ENCODE measurements around the gene GAN. TPM values are rescaled to one million over a fixed set of nuclear protein-coding genes. Genes with fewer than 3 reads are reported as not detected.

Gene GAN
- total RNA-seq, 1 donor from 2014 or later, result 5.6 TPM

- DNase-seq (ENCODE audit: low read depth), result no peak
- TF ChIP-seq, protein P1, sequence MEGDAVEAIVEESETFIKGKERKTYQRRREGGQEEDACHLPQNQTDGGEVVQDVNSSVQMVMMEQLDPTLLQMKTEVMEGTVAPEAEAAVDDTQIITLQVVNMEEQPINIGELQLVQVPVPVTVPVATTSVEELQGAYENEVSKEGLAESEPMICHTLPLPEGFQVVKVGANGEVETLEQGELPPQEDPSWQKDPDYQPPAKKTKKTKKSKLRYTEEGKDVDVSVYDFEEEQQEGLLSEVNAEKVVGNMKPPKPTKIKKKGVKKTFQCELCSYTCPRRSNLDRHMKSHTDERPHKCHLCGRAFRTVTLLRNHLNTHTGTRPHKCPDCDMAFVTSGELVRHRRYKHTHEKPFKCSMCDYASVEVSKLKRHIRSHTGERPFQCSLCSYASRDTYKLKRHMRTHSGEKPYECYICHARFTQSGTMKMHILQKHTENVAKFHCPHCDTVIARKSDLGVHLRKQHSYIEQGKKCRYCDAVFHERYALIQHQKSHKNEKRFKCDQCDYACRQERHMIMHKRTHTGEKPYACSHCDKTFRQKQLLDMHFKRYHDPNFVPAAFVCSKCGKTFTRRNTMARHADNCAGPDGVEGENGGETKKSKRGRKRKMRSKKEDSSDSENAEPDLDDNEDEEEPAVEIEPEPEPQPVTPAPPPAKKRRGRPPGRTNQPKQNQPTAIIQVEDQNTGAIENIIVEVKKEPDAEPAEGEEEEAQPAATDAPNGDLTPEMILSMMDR (conservative IDR thresholded peaks at IDR 0.05; ENCODE audit: low read depth, low read length), result no peak
- H3K4me3 ChIP-seq (ENCODE audit: low read depth, low read length), result no peak overlapping the region
Observed at GRCh38 chr16:81296631-81297030, 18.1 kb upstream of the GAN start.

- TF ChIP-seq, protein P1 (conservative IDR thresholded peaks at IDR 0.05; ENCODE audit: low read depth, low read length), result no peak
- no peak overlapping the region for H3K4me3 ChIP-seq (ENCODE audit: low read depth, low read length)
- DNase-seq (ENCODE audit: low read depth), result no peak
Observed at GRCh38 chr16:81307770-81308169, 7.0 kb upstream of the GAN start.

DNA sequence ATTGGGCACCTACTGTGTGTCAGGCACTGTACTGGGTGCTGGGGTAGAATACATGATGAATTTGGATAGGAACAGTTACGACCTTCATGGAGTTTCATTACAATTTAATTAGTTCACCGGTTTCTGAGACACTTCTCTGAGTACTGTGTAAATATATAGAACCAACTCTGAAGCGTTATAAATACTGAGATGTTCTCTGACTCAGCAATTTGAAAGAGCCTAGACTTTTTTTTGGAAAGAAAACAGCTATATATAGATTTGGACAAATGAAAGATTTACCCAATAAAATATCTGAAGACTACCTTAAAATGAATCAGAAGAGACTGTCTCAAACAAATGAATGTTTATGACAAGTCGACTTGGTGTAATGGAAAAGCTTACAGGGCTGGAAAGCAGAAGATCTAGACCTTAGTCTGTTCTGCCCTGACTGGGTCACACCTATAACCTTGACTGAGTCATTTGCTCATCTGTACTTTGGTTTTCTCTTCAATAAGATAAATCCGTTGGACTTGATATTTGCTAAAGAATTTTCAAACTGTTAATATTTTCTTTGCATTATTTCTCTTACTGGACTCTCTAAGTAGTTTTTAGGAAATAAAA lies 4.6 kb upstream of the GAN start:
- TF ChIP-seq, protein P1 (conservative IDR thresholded peaks at IDR 0.05; ENCODE audit: low read depth, low read length), result no peak
- H3K4me3 ChIP-seq (ENCODE audit: low read depth, low read length), result no peak overlapping the region
- DNase-seq (ENCODE audit: low read depth), result no peak

GRCh38 chr16:81311762-81312161 lies 3.0 kb upstream of the GAN start:
- no peak for DNase-seq (ENCODE audit: low read depth)
- TF ChIP-seq, protein P1 (conservative IDR thresholded peaks at IDR 0.05; ENCODE audit: low read depth, low read length), result no peak
- no peak overlapping the region for H3K4me3 ChIP-seq (ENCODE audit: low read depth, low read length)

DNA sequence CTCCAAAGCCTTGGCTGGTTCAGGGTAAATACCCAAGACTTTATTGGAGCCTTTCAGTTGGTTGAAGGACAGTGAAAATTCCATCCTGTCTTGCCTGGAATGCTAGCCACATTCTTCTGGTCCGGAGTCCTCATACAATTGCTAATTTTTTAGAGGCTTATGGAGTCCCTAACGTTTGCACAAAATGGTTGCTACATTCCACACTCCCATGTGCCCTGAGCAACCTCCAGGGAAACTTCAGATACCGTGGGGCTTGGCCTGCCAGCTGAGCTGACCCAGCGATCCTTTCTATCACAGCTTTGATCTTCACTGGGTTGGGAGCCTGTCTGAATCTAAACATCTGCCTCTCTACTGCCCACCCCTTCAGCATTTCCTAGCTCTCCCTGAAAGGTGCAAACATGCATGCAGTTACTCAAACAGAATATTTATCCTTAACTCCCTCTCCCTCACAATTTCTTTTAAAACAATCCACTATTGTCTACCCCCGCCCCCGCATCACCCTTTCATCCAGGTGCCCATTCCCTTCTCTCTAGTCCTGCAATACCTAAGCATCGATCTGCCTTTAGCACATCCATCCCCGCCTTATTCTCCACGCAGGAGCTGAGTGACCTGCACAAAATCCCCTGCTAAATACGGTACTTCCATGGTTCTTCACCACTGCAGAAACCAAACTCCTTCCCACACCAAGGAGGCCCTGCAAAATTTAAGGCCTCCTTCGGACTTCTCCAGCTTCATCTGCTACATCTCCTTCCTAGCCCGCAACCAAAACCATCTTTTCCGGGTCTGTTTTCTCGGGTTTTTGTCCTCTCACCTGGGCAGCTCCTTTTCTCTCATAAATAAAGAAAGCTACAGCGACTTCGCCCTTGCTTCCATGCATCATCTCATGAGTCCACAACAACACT lies 810 bp upstream of the GAN start:
- DNase-seq (ENCODE audit: low read depth), result no peak
- peak overlapping the region; percentile 99 for H3K4me3 ChIP-seq (ENCODE audit: low read depth, low read length)
- TF ChIP-seq, protein P1 (conservative IDR thresholded peaks at IDR 0.05; ENCODE audit: low read depth, low read length), result no peak

DNA sequence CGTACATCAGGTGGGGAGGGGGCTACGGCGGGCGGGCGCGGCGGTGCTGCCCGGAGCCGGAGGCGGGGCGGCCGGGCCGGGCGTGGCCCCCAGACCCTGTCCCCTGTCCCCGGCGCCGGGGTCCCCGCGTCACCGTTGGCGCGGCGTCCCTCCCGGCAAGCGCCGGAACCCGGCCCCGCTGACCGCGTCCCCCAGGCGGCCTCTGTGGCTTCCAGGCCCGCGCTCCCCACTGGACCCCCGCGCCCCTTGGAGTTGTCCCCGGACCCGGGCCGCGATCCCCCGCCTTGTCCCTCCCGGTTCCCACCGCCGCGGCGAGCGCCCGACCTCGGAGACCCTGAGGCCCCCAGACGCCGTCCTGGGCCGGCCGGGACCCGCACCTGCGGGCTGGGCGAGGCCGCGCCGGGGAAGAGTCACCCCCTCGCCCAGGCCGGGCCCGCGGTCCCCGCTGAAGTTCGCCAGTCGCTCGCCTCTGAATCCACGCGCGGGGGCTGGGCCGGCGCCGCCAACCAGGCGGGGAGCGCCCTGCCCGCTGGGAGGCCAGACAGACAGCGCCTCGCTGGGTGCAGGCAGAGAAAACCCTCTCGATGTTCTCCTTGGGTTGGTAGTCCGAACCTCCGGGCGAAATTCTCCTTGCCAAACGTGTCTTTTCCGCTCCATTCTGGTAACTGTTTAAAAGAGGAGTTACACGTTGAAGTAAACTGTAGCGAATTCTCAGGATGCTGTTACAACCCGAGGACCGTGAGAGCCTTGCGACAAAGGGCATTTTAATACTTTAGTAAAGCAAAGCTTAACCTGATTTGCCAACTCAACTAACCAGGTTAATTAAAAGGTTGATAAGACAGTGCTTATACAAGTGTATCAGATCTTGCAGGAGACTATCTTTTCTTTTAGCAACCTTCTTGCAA lies 761 bp downstream of the GAN start:
- TF ChIP-seq, protein P1 (conservative IDR thresholded peaks at IDR 0.05; ENCODE audit: low read depth, low read length), result peak; percentile 18
- peak overlapping the region; percentile 99 for H3K4me3 ChIP-seq (ENCODE audit: low read depth, low read length)
- no peak for DNase-seq (ENCODE audit: low read depth)

All from epithelial cell of proximal tubule (primary cell).